NCI-H748 (cell line): ENCODE data around the gene CBX4.

Experiments used
- DNase-seq: peaks from one replicate; lab custom pipeline; 2025; ENCODE audit not compliant: unreplicated experiment; lab: John Stamatoyannopoulos, UW

The CBX4 gene

GRCh38 chr17:79802039-79802735, 37.1 kb downstream of the CBX4 start:
- no peak for DNase-seq

- peak; percentile 41 for DNase-seq
Measured at GRCh38 chr17:79801156-79802038, 37.8 kb downstream of the CBX4 start.

GRCh38 chr17:79800325-79801155, 38.7 kb downstream of the CBX4 start:
- DNase-seq, result peak; percentile 60

GRCh38 chr17:79799538-79800324, 39.5 kb downstream of the CBX4 start:
- DNase-seq, result no peak

GRCh38 chr17:79799174-79799537, 40.1 kb downstream of the CBX4 start:
- no peak for DNase-seq

- peak; percentile 46 for DNase-seq
Measured at GRCh38 chr17:79798299-79799173, 40.7 kb downstream of the CBX4 start.

- DNase-seq, result peak; percentile 83
Measured at GRCh38 chr17:79797492-79798298, 41.5 kb downstream of the CBX4 start.

- DNase-seq, result peak; percentile 99
Measured at GRCh38 chr17:79796763-79797491, 42.3 kb downstream of the CBX4 start, which contains the start of gene CBX8. Gene CBX8, minus strand, starts transcription at chr17:79797077. Its CDS starts 79 bp downstream, at chr17:79796998.

GRCh38 chr17:79796444-79796762, 42.8 kb downstream of the CBX4 start:
- DNase-seq, result peak; percentile 38

- DNase-seq, result no peak
Measured at GRCh38 chr17:79795795-79796443, 43.3 kb downstream of the CBX4 start.

GRCh38 chr17:79794659-79795511, 44.4 kb downstream of the CBX4 start:
- no peak for DNase-seq

- peak; percentile 42 for DNase-seq
Measured at GRCh38 chr17:79793924-79794304, 45.3 kb downstream of the CBX4 start.

- DNase-seq, result peak; percentile 43
Measured at GRCh38 chr17:79792984-79793923, 46.0 kb downstream of the CBX4 start.

- DNase-seq, result peak; percentile 21
Measured at GRCh38 chr17:79792341-79792871, 46.8 kb downstream of the CBX4 start.

- DNase-seq, result no peak
Measured at GRCh38 chr17:79791735-79792161, 47.5 kb downstream of the CBX4 start.
